AG08395 (cell line): Measurements from ENCODE around the gene RAB1B.
A peak's percentile ranks its signal among the peaks of the same experiment; 100 is the strongest.
"Not testable (repeated sequence)": the region's sequence is repeated elsewhere in the genome, so short reads cannot be mapped to it uniquely, and the experiment has no call there.

ENCODE experiments used
- DNase-seq: peaks from one replicate; pipeline ENCODE4 v3.0.0; 2012; ENCODE audit warnings: mixed read lengths, low spot score

Gene RAB1B

GRCh38 chr11:66309475-66309874 lies 41.0 kb downstream of the RAB1B start:
- no peak for DNase-seq

GRCh38 chr11:66310324-66310723 lies 41.9 kb downstream of the RAB1B start:
- no peak for DNase-seq

GRCh38 chr11:66310803-66311440 lies 42.5 kb downstream of the RAB1B start:
- DNase-seq = not testable (repeated sequence)

- DNase-seq = no peak
Measured at GRCh38 chr11:66311470-66311964, 43.1 kb downstream of the RAB1B start.

- peak; percentile 85 for DNase-seq
Measured at GRCh38 chr11:66311965-66312548, 43.6 kb downstream of the RAB1B start.

- peak; percentile 98 for DNase-seq
Measured at GRCh38 chr11:66312549-66313320, 44.3 kb downstream of the RAB1B start.

GRCh38 chr11:66313321-66314185 lies 45.1 kb downstream of the RAB1B start:
- no peak for DNase-seq

GRCh38 chr11:66314186-66314501 lies 45.7 kb downstream of the RAB1B start:
- no peak for DNase-seq

- DNase-seq = no peak
Measured at GRCh38 chr11:66314561-66315497, 46.4 kb downstream of the RAB1B start.

- no peak for DNase-seq
Measured at GRCh38 chr11:66315498-66315885, 47.1 kb downstream of the RAB1B start.

- no peak for DNase-seq
Measured at GRCh38 chr11:66315921-66316811, 47.7 kb downstream of the RAB1B start.

GRCh38 chr11:66316849-66317251 lies 48.4 kb downstream of the RAB1B start, which contains the start of gene CD248:
Gene CD248 (minus strand): TSS chr11:66317044. CDS start chr11:66317027, 17 bp downstream.
- peak; percentile 72 for DNase-seq

GRCh38 chr11:66317322-66317722 lies 48.9 kb downstream of the RAB1B start:
- peak; percentile 76 for DNase-seq

- DNase-seq = peak; percentile 46
Measured at GRCh38 chr11:66317723-66318599, 49.5 kb downstream of the RAB1B start.

- DNase-seq = peak; percentile 18
Measured at GRCh38 chr11:66318600-66318970, 50.1 kb downstream of the RAB1B start.

GRCh38 chr11:66320289-66320688 lies 51.9 kb downstream of the RAB1B start:
- not testable (repeated sequence) for DNase-seq

- not testable (repeated sequence) for DNase-seq
Measured at GRCh38 chr11:66320748-66321147, 52.3 kb downstream of the RAB1B start.

- no peak for DNase-seq
Measured at GRCh38 chr11:66321606-66322005, 53.2 kb downstream of the RAB1B start.
